HEK293 (cell line): ENCODE data around the gene TLE4.

Experiments
- BCL11B ChIP-seq: fragments of 450-650 bp; formaldehyde crosslinking; IDR thresholded peaks from 2 replicates; pipeline ENCODE4 v1.5.1; 2016; ENCODE audit warnings: low read depth, missing biosample characterization, missing genetic modification characterization
- BCL6B ChIP-seq: fragments of 450-650 bp; formaldehyde crosslinking; IDR thresholded peaks from 2 replicates; pipeline ENCODE4 v1.5.1; 2017; ENCODE audit warnings: missing biosample characterization, missing genetic modification characterization
- CTCF ChIP-seq: fragments of 450-650 bp; formaldehyde crosslinking; IDR thresholded peaks from 2 replicates; pipeline ENCODE4 v1.5.1; 2016; ENCODE audit warnings: missing biosample characterization, missing genetic modification characterization
- PRDM4 ChIP-seq: fragments of 450-650 bp; formaldehyde crosslinking; IDR thresholded peaks from 2 replicates; pipeline ENCODE4 v1.5.1; 2017; ENCODE audit warnings: missing biosample characterization, missing genetic modification characterization
- SP2 ChIP-seq: fragments of 450-650 bp; formaldehyde crosslinking; IDR thresholded peaks from 2 replicates; pipeline ENCODE4 v1.5.1; 2016; ENCODE audit warnings: missing biosample characterization, missing genetic modification characterization
- ZNF423 ChIP-seq: fragments of 450-650 bp; formaldehyde crosslinking; IDR thresholded peaks from 2 replicates; pipeline ENCODE4 v1.5.1; 2016; ENCODE audit warnings: missing biosample characterization, missing genetic modification characterization

GRCh38 chr9:79694676-79695400 lies 123.1 kb downstream of the TLE4 start:
- TF ChIP-seq ZNF423 (tag by site-specific recombination), result no peak
- no peak for TF ChIP-seq PRDM4 (tag by site-specific recombination)
- TF ChIP-seq CTCF, result no peak
- TF ChIP-seq SP2 (tag by site-specific recombination), result no peak
- no peak for TF ChIP-seq BCL11B (tag by site-specific recombination)
- TF ChIP-seq BCL6B (tag by site-specific recombination), result no peak
